Kidney (tissue), 14 donors: ENCODE data around the gene LIME1. TPM values are rescaled to one million over a fixed set of nuclear protein-coding genes. Genes with fewer than 3 reads are reported as not detected.
A peak's percentile ranks its signal among the peaks of the same experiment; 100 is the strongest.

Experiments
- DNase-seq, 5 donors: peaks; one replicate each; pipeline ENCODE4 v3.0.0-alpha.2; 2013 to 2020
- FAIRE-seq: peaks from 2 replicates; lab custom pipeline; 2012; peaks lifted over from hg19 to GRCh38; lab: Jason Lieb, UNC
- H3K27ac ChIP-seq, 2 donors: one replicate each; pipeline ENCODE4 v1.7.0; 2013; ENCODE audit warnings: low read depth in 2 of 2, low read length in 2 of 2, inconsistent platforms in 1 of 2
- H3K27me3 ChIP-seq: one replicate; pipeline ENCODE4 v1.7.1; 2013; ENCODE audit warnings: low read length, inconsistent platforms; ENCODE audit not compliant: control insufficient read depth, insufficient read depth
- H3K36me3 ChIP-seq, 3 donors: one replicate each; pipeline versions ENCODE4 v1.7.0 to v1.7.1; 2013; ENCODE audit warnings: low read length in 3 of 3, control low read depth in 1 of 3, inconsistent platforms in 1 of 3; ENCODE audit not compliant: insufficient read depth in 3 of 3, control insufficient read depth in 2 of 3
- H3K4me1 ChIP-seq, 3 donors: one replicate each; pipeline versions ENCODE4 v1.7.0 to v1.7.1; 2013; ENCODE audit warnings: low read length in 3 of 3, inconsistent platforms in 1 of 3, low read depth in 1 of 3; ENCODE audit not compliant: control insufficient read depth in 2 of 3, insufficient read depth in 2 of 3
- H3K4me3 ChIP-seq, 3 donors: one replicate each; pipeline versions ENCODE4 v1.7.0 to v1.8.1; 2013; ENCODE audit warnings: low read length in 3 of 3, control low read depth in 1 of 3, inconsistent platforms in 1 of 3
- H3K9ac ChIP-seq, 3 donors: one replicate each; pipeline versions ENCODE4 v1.7.0 to v1.7.1; 2013; ENCODE audit warnings: low read length in 3 of 3, control low read depth in 1 of 3, inconsistent platforms in 1 of 3
- H3K9me3 ChIP-seq, 3 donors: one replicate each; pipeline versions ENCODE4 v1.7.0 to v1.7.1; 2013; ENCODE audit warnings: low read length in 3 of 3, control low read depth in 1 of 3, inconsistent platforms in 1 of 3; ENCODE audit not compliant: control insufficient read depth in 2 of 3, insufficient read depth in 1 of 3
- intact Hi-C: fragments of 100-400 bp; cut with DNase I; formaldehyde crosslinking; loops from one replicate; pipeline ENCODE4 v1.11.1; 2022
- polyA plus RNA-seq: library from polyadenylated mRNA; stranded (reverse); fragments of 350-450 nt; fragmentation: Illumina TruSeq; extraction: RNeasy Lipid Tissue Mini Kit (QIAGEN cat#74804); gene quantifications from one replicate; pipeline ENCODE4 v1.2.3, GENCODE V29; 2014; ENCODE audit warnings: low read depth, low replicate concordance; ENCODE audit not compliant: insufficient read depth
- total RNA-seq: library from RNA; stranded (reverse); fragmentation: NEBNext Ultra II Directional; extraction: Animal tissue kit (Norgen Biotek cat#: 25700); gene quantifications from one replicate; pipeline ENCODE4 v1.2.1, GENCODE V29; 2021
- TF ChIP-seq, protein P1 (sequence below): IDR thresholded peaks from 3 replicates; pipeline ENCODE4 v1.5.1; 2012; ENCODE audit warnings: mild to moderate bottlenecking, moderate library complexity, borderline replicate concordance; ENCODE audit not compliant: insufficient read depth; ENCODE audit errors: extremely low read depth
- donor health status: control.
- donor health status: control.
- donor health status: control.
- donor health status: control.
- donor health status: control.
- donor health status: DM: yes; HTN: yes; CAD: no.
- donor health status: Normal renal cell carcinoma (clear cell type).

The LIME1 gene
- total and polyA plus RNA-seq, 2 donors from 2014 or later, result 12.1 to 114 TPM

DNA sequence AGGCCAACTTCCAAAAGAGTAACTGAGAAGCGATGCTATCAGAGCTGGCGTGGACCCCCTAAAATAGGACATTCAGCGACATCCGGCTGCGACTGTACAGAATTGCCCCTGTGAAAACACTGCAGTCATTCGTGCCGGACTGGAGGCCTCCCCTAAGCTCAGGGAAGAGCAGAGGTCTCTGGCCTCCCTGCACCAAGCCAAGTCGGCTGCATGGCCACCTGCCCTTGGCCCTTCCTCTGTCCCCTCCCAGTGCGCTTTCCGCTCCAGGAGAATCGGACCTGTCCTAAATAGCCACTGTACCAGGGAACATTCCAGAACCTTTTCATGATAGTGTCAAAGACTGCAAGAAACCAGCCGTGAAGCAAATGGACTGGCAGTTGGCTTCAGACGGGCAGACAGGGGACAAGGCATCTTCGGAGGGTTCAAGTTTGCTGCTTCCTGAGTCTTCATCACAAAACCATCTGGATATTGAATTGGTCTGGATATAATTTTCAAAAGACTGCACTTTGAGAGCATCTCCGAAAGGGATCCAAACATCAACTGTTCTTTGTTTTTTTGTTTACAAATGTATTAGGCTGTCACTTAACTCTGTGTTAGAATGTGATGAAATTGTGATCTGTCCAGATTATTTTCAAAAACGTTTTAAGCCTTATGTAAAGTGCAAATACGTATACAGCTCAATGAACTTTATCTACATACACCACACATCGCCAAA is 19.6 kb downstream of the LIME1 start:
- FAIRE-seq (no peak), DNase-seq (peak in 1 of 5 donors; percentile 50)
- Histone ChIP-seq H3K27ac (no peak overlapping the region), H3K9ac (no peak overlapping the region), H3K4me1 (peaks cover 0 to 3% (median 3%) of the 10 kb centered on the region in 3 donors), H3K9me3 (no peaks in the 10 kb centered on the region), H3K4me3 (no peak overlapping the region), H3K36me3 (no peaks in the 10 kb centered on the region), H3K27me3 (no peaks in the 10 kb centered on the region)
- TF ChIP-seq, protein P1, sequence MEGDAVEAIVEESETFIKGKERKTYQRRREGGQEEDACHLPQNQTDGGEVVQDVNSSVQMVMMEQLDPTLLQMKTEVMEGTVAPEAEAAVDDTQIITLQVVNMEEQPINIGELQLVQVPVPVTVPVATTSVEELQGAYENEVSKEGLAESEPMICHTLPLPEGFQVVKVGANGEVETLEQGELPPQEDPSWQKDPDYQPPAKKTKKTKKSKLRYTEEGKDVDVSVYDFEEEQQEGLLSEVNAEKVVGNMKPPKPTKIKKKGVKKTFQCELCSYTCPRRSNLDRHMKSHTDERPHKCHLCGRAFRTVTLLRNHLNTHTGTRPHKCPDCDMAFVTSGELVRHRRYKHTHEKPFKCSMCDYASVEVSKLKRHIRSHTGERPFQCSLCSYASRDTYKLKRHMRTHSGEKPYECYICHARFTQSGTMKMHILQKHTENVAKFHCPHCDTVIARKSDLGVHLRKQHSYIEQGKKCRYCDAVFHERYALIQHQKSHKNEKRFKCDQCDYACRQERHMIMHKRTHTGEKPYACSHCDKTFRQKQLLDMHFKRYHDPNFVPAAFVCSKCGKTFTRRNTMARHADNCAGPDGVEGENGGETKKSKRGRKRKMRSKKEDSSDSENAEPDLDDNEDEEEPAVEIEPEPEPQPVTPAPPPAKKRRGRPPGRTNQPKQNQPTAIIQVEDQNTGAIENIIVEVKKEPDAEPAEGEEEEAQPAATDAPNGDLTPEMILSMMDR, result no peak
- intact Hi-C loops, result no loop called here

DNA sequence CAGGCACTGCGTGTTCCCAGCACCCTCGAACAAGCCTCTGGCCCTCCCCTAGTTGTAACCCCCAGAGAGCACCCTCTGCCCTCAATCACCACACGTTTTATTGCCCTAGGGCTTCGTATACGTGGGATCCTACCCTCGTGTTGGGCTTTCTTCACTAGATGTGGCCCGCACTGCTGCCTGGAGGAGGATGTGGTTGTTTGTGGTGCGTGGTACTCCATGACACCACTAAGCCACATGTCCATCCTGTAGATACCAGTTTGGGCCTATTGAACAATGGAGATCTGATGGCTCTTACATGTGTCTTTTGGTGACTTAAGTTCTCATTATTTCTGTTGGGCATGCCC is 20.2 kb downstream of the LIME1 start:
- Histone ChIP-seq H3K36me3 (no peaks in the 10 kb centered on the region), H3K27ac (no peak overlapping the region), H3K9ac (no peak overlapping the region), H3K4me3 (no peak overlapping the region), H3K27me3 (no peaks in the 10 kb centered on the region), H3K9me3 (no peaks in the 10 kb centered on the region), H3K4me1 (peaks cover 0 to 3% (median 3%) of the 10 kb centered on the region in 3 donors)
- intact Hi-C loops, result no loop called here
- DNase-seq, result no peak
- TF ChIP-seq, protein P1, result no peak
- FAIRE-seq, result no peak

DNA sequence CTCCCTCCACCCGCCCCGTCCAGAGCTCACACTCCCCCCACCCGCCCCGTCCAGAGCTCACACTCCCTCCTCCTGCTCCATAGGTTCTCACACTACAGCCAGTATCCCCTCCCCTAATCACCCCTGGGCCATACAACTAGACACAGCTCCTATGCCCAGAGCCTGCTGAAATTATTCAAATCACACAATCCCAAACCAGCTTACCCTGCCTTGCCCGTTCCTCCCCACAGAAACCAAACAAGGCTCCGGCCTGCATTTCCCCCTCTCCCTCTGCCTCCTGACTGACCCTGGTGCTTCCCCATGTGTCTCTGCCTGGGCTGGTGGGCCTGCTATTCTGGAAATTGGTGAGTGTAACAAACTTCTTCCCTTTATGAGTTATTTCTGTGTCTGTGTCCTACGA is 21.7 kb downstream of the LIME1 start:
- DNase-seq (no peak), FAIRE-seq (no peak)
- Histone ChIP-seq H3K9ac (no peak overlapping the region), H3K27ac (no peak overlapping the region), H3K4me3 (no peak overlapping the region), H3K9me3 (no peaks in the 10 kb centered on the region), H3K36me3 (peaks cover 0 to 2% (median 0%) of the 10 kb centered on the region in 3 donors), H3K27me3 (no peaks in the 10 kb centered on the region), H3K4me1 (peaks cover 0 to 3% (median 3%) of the 10 kb centered on the region in 3 donors)
- TF ChIP-seq, protein P1, result no peak
- intact Hi-C loops, result no loop called here
